ENCODE results near the gene COX7A1.

COX7A1 gene

GRCh38 chr19:36106441-36106840, 45.8 kb downstream of the COX7A1 start:
- no peaks in the 10 kb centered on the region for H3K27me3 ChIP-seq (ENCODE audit: insufficient read depth, low read length, poor library complexity)
- H3K4ac ChIP-seq (ENCODE audit: low read depth, low read length), result no peak overlapping the region
- no peak overlapping the region for H4K8ac ChIP-seq (ENCODE audit: low read depth, low read length)
- WGBS (ENCODE audit: extremely low coverage, insufficient coverage, low lambda C conversion rate), result no CpG with 5 or more reads among the region's 6 CpGs
- no peak overlapping the region for H2BK5ac ChIP-seq (ENCODE audit: low read length)
- H3K4me2 ChIP-seq (ENCODE audit: low read length), result no peak overlapping the region
- H3K36me3 ChIP-seq (ENCODE audit: control insufficient read depth, insufficient read depth, low read length), result peaks cover 3% of the 10 kb centered on the region
- no peak overlapping the region for H2AK5ac ChIP-seq (ENCODE audit: low read length)
- no peak overlapping the region for H3K23ac ChIP-seq (ENCODE audit: low read length)
- H3K4me1 ChIP-seq (ENCODE audit: control insufficient read depth, low read depth, low read length), result no peaks in the 10 kb centered on the region
- no peak for DNase-seq
- no peak overlapping the region for H2BK120ac ChIP-seq (ENCODE audit: low read depth, low read length)
- H3K9ac ChIP-seq (ENCODE audit: low read length), result no peak overlapping the region
- no peak overlapping the region for H3K4me3 ChIP-seq (ENCODE audit: low read length)
- no peaks in the 10 kb centered on the region for H3K79me2 ChIP-seq (ENCODE audit: control insufficient read depth, insufficient read depth, low read length)
- no peaks in the 10 kb centered on the region for H3K79me1 ChIP-seq (ENCODE audit: low read length)
- no peak overlapping the region for H4K5ac ChIP-seq (ENCODE audit: low read length)
- H3K56ac ChIP-seq (ENCODE audit: low read length), result no peak overlapping the region
- H3K27ac ChIP-seq (ENCODE audit: low read depth, low read length), result no peak overlapping the region
- no peak overlapping the region for H3K18ac ChIP-seq (ENCODE audit: low read length)
- H2BK15ac ChIP-seq (replicated peaks; ENCODE audit: low read depth), result no peak overlapping the region

- Histone ChIP-seq H3K4me1 (ENCODE audit: control insufficient read depth, low read depth, low read length) (no peaks in the 10 kb centered on the region), H3K36me3 (ENCODE audit: control insufficient read depth, insufficient read depth, low read length) (peaks cover 6% of the 10 kb centered on the region), H2BK15ac (replicated peaks; ENCODE audit: low read depth) (no peak overlapping the region), H3K4ac (ENCODE audit: low read depth, low read length) (no peak overlapping the region), H4K8ac (ENCODE audit: low read depth, low read length) (no peak overlapping the region), H3K4me3 (ENCODE audit: low read length) (no peak overlapping the region), H2AK5ac (ENCODE audit: low read length) (no peak overlapping the region), H2BK120ac (ENCODE audit: low read depth, low read length) (no peak overlapping the region), H3K79me2 (ENCODE audit: control insufficient read depth, insufficient read depth, low read length) (no peaks in the 10 kb centered on the region), H2BK5ac (ENCODE audit: low read length) (no peak overlapping the region), H3K27ac (ENCODE audit: low read depth, low read length) (no peak overlapping the region), H3K56ac (ENCODE audit: low read length) (no peak overlapping the region), H3K9ac (ENCODE audit: low read length) (no peak overlapping the region), H3K79me1 (ENCODE audit: low read length) (no peaks in the 10 kb centered on the region), H3K27me3 (ENCODE audit: insufficient read depth, low read length, poor library complexity) (no peaks in the 10 kb centered on the region), H4K5ac (ENCODE audit: low read length) (no peak overlapping the region), H3K4me2 (ENCODE audit: low read length) (no peak overlapping the region), H3K23ac (ENCODE audit: low read length) (no peak overlapping the region), H3K18ac (ENCODE audit: low read length) (no peak overlapping the region)
- WGBS (ENCODE audit: extremely low coverage, insufficient coverage, low lambda C conversion rate), result no CpG with 5 or more reads among the region's 12 CpGs
- DNase-seq, result no peak
These were observed 48.2 kb downstream of the COX7A1 start for GRCh38 chr19:36103842-36104552.

- H3K79me1 ChIP-seq (ENCODE audit: low read length), result no peaks in the 10 kb centered on the region
- H3K79me2 ChIP-seq (ENCODE audit: control insufficient read depth, insufficient read depth, low read length), result no peaks in the 10 kb centered on the region
- no peak for DNase-seq
- H3K4me3 ChIP-seq (ENCODE audit: low read length), result no peak overlapping the region
- H2BK15ac ChIP-seq (replicated peaks; ENCODE audit: low read depth), result no peak overlapping the region
- H3K9ac ChIP-seq (ENCODE audit: low read length), result no peak overlapping the region
- no peak overlapping the region for H2BK120ac ChIP-seq (ENCODE audit: low read depth, low read length)
- no peak overlapping the region for H3K4me2 ChIP-seq (ENCODE audit: low read length)
- no peaks in the 10 kb centered on the region for H3K4me1 ChIP-seq (ENCODE audit: control insufficient read depth, low read depth, low read length)
- H3K4ac ChIP-seq (ENCODE audit: low read depth, low read length), result no peak overlapping the region
- no peak overlapping the region for H2BK5ac ChIP-seq (ENCODE audit: low read length)
- WGBS (ENCODE audit: extremely low coverage, insufficient coverage, low lambda C conversion rate), result no CpG with 5 or more reads among the region's 24 CpGs
- H4K8ac ChIP-seq (ENCODE audit: low read depth, low read length), result no peak overlapping the region
- no peak overlapping the region for H3K23ac ChIP-seq (ENCODE audit: low read length)
- H3K36me3 ChIP-seq (ENCODE audit: control insufficient read depth, insufficient read depth, low read length), result peaks cover 6% of the 10 kb centered on the region
- no peak overlapping the region for H2AK5ac ChIP-seq (ENCODE audit: low read length)
- no peak overlapping the region for H3K27ac ChIP-seq (ENCODE audit: low read depth, low read length)
- H4K5ac ChIP-seq (ENCODE audit: low read length), result no peak overlapping the region
- H3K56ac ChIP-seq (ENCODE audit: low read length), result no peak overlapping the region
- no peaks in the 10 kb centered on the region for H3K27me3 ChIP-seq (ENCODE audit: insufficient read depth, low read length, poor library complexity)
- no peak overlapping the region for H3K18ac ChIP-seq (ENCODE audit: low read length)
These were observed 49.1 kb downstream of the COX7A1 start for GRCh38 chr19:36103040-36103626.

- no peak overlapping the region for H3K4ac ChIP-seq (ENCODE audit: low read depth, low read length)
- no peak overlapping the region for H2BK5ac ChIP-seq (ENCODE audit: low read length)
- H3K4me3 ChIP-seq (ENCODE audit: low read length), result no peak overlapping the region
- H3K18ac ChIP-seq (ENCODE audit: low read length), result no peak overlapping the region
- H4K8ac ChIP-seq (ENCODE audit: low read depth, low read length), result no peak overlapping the region
- peaks cover 6% of the 10 kb centered on the region for H3K36me3 ChIP-seq (ENCODE audit: control insufficient read depth, insufficient read depth, low read length)
- WGBS (ENCODE audit: extremely low coverage, insufficient coverage, low lambda C conversion rate), result no CpG with 5 or more reads among the region's 27 CpGs
- H3K23ac ChIP-seq (ENCODE audit: low read length), result no peak overlapping the region
- no peak for DNase-seq
- no peaks in the 10 kb centered on the region for H3K27me3 ChIP-seq (ENCODE audit: insufficient read depth, low read length, poor library complexity)
- H2BK15ac ChIP-seq (replicated peaks; ENCODE audit: low read depth), result no peak overlapping the region
- H3K9ac ChIP-seq (ENCODE audit: low read length), result no peak overlapping the region
- no peak overlapping the region for H3K56ac ChIP-seq (ENCODE audit: low read length)
- no peak overlapping the region for H3K27ac ChIP-seq (ENCODE audit: low read depth, low read length)
- no peaks in the 10 kb centered on the region for H3K4me1 ChIP-seq (ENCODE audit: control insufficient read depth, low read depth, low read length)
- no peaks in the 10 kb centered on the region for H3K79me1 ChIP-seq (ENCODE audit: low read length)
- no peak overlapping the region for H2AK5ac ChIP-seq (ENCODE audit: low read length)
- no peak overlapping the region for H2BK120ac ChIP-seq (ENCODE audit: low read depth, low read length)
- H3K79me2 ChIP-seq (ENCODE audit: control insufficient read depth, insufficient read depth, low read length), result no peaks in the 10 kb centered on the region
- H3K4me2 ChIP-seq (ENCODE audit: low read length), result no peak overlapping the region
- H4K5ac ChIP-seq (ENCODE audit: low read length), result no peak overlapping the region
These were observed 50.5 kb downstream of the COX7A1 start for GRCh38 chr19:36101550-36102327.
